MV-4-11 (cell line): ENCODE data around the gene ERCC6L.
A peak's percentile ranks its signal among the peaks of the same experiment; 100 is the strongest.

Experiments used
- DNase-seq: peaks from one replicate; lab custom pipeline; 2025; lab: John Stamatoyannopoulos, UW

Gene ERCC6L, protein sequence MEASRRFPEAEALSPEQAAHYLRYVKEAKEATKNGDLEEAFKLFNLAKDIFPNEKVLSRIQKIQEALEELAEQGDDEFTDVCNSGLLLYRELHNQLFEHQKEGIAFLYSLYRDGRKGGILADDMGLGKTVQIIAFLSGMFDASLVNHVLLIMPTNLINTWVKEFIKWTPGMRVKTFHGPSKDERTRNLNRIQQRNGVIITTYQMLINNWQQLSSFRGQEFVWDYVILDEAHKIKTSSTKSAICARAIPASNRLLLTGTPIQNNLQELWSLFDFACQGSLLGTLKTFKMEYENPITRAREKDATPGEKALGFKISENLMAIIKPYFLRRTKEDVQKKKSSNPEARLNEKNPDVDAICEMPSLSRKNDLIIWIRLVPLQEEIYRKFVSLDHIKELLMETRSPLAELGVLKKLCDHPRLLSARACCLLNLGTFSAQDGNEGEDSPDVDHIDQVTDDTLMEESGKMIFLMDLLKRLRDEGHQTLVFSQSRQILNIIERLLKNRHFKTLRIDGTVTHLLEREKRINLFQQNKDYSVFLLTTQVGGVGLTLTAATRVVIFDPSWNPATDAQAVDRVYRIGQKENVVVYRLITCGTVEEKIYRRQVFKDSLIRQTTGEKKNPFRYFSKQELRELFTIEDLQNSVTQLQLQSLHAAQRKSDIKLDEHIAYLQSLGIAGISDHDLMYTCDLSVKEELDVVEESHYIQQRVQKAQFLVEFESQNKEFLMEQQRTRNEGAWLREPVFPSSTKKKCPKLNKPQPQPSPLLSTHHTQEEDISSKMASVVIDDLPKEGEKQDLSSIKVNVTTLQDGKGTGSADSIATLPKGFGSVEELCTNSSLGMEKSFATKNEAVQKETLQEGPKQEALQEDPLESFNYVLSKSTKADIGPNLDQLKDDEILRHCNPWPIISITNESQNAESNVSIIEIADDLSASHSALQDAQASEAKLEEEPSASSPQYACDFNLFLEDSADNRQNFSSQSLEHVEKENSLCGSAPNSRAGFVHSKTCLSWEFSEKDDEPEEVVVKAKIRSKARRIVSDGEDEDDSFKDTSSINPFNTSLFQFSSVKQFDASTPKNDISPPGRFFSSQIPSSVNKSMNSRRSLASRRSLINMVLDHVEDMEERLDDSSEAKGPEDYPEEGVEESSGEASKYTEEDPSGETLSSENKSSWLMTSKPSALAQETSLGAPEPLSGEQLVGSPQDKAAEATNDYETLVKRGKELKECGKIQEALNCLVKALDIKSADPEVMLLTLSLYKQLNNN

DNA sequence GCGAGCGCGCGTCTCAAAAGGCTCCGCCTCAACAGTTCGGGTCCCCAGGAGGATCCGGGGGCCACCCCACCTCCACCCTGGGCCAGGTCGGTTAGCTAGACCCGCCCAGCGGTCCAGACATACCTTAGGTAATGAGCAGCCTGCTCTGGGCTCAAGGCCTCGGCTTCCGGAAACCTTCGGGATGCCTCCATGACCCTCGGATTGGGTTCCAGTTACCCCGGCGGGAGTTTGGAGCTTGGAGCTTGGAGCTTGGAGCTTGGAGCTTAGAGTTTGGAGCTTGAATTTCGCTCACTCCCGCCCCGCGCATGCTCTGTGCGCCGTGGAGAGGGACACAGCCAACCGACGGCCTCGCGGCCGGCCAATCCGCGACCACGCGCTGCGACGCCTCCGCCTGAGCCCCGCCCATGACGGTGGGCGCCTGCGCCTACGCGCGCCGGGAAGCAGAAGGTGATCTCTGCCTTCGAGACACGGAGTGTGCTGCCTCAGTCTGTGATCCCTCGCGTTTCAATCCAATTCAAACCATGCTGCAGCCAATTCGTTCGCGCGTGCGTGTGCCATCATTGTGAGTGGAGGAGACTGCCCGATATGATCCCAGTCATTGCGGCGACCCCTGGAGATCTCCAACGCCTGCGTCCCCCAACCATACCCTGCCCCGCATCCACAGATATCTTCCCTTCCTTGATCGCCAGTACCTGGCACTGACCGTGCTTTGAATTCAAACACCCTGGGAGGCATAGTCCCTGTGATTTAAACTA is at the start of gene ERCC6L:
Gene ERCC6L, minus strand, starts transcription at position 307 of the 755 bp plus-strand sequence. Its CDS starts 116 bp downstream, at position 191.
- DNase-seq: peak; percentile 67

DNA sequence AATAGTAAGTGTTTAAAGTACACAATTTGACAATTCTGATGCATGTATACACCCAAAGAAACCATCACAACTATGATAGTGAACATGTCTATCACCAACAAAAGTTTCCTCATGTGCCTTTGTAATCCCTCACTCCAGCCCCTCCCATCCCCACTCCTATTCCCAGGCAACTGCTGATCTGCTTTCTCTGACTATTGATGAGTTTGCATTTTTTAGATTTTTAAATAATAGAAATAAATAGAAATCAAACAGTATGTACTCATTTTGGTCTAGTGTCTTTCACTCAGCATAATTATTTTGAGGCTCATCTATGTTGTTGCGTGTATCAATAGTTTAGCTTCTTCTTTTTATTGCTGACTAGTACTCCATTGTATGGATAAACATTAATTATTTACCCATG is 43.5 kb upstream of the ERCC6L start:
- no peak for DNase-seq

DNA sequence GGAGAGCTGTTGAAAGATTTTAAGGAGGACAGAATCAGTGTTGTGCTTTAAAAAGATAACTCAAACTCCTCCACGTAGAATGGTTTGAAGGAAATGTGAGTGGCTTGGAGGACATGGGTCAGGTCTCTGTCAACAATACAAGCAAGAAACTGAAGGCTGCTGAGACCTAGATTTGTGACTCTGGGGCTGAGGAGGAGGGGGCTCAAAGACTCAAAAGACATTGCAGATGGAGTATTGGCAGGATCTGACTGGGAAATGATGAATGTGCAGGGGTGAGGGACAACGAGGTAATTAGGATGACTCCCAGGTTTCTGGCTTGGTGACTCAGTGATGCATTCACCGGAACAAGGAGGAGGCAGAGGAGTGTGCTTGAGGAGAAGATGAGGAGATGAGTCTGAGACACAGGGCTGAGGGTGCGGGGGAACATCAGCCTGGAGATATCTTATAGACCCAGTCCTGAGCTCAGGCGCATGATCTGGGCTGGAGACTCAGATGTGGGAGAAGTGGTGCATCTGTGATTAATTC is 41.6 kb upstream of the ERCC6L start:
- DNase-seq: no peak

DNA sequence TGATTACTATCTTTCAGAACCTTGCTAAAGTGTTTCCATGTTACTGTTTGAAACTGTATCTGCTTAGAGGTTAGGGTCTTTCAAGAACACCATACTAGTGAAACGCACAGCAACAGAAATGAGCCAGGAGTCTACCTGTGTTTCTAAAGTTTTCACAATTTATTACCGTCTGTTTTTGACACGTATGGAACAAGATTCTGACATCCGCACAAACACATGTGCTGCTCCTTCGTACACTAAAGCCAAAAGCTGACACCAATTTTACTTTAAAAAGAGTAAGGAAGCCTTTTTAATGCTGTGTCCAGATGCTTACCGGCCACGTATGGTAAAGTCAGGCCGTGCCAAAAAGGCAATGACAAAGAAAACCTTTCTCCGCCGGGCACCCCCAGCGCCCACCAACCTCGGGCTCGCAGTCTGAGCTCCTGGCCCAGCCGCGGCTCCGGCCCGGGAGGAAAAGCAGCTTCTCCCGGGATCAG is 37.7 kb upstream of the ERCC6L start:
- no peak for DNase-seq

DNA sequence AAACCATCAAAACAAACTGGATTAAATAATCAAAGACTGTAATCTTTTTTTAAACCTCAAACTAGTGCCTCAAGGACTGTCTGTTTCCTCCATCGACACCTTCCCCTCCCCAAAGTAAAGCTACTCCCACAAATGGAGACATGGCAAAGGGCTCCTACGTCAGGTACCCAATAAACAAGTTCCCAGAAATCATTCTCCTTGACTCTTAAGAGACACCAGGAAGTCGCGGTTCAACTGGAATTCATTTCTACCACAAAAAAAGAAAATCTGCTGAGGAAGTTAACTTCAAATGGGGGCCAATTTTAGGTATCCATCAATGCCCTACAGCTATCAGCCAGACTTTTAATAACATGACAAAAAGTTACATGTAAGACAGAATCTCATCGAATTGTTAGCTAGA is 35.7 kb upstream of the ERCC6L start:
- DNase-seq: no peak

DNA sequence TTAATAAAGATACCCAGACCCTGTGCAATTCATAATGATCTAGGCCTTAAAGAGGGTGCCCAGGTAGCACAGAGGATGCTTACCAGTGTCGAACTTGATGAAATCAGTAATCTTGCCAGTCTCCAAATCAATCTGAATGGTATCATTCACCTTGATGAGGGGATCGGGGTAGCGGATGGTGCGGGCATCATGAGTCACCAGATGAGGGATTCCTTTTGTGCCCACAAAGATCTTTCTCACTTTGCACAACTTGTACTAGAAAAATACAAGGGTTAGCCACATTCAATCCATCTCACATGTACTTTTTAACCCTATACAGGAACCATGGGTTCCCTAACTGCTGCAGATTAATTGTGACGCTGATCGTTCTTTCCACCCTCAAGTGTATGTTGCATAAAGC is 34.9 kb upstream of the ERCC6L start:
- DNase-seq: no peak

DNA sequence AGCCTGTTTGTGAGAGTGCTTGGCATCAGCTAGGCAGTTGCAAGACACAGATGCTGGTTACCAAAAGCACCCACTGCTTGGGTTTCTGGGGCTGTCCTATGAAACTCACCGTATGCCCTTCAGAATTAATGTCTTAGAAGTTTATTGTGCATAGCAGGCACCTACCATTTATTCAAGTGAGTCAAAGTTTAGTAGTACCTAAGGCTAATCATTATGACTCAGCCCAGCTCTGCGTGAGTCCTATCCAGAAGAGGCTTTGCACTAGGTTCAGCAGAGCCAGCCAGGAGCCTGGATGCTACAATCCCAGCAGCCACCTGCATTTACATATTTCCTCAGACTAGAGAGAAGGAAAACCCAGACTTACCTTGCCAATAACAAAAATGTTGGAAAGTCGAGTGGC is 34.0 kb upstream of the ERCC6L start:
- DNase-seq: no peak

DNA sequence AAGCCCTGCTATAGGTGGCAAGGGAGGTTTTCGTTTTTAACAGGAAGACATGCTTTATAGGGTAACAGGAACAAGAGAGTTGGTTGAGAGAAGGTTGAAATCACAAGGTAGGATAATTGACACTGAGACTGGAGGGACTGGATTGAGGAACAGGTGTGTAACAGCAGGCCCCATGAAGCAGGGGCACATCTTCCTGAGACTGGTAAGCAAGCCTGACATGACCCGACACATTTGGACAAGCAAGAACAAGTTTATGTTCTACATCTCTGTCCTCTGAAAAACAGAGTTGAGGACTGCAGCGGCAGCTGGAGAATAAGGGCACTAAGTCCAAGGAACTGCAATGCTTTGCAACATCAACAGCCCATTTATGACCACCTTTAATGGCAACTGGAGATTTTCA is 33.0 kb upstream of the ERCC6L start:
- DNase-seq: no peak

DNA sequence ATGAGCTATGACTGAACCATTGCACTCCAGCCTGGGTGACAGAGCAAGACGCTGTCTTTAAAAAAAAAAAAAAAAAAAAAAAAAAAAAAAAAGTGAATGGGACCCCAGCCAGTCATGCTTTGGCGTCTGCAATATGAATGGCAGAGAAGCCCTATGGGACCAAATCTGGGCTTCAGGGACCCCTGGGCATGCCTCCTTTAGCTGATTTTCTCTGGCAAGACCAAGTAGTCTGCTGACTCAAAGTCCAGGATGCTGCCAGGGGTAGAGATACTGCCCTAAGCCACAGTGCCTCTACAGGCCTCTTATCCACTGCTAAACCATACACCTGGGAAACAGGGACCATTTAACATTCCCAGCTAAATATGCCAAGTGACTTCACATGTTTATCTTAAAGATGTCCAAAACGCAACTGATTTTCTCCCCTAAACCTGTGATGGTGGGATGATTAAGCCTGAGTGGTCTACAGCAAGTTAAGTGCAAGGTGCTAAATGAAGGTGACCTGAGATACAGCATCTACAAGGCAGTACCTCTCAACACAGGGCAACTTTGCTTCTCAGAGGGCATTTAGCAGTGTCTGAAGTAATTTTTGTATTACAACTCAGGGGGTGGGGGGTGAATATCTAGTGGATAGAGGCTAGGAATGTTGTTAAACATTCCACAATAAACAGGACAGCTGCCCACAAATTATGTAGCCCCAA is 32.4 kb upstream of the ERCC6L start:
- DNase-seq: no peak

DNA sequence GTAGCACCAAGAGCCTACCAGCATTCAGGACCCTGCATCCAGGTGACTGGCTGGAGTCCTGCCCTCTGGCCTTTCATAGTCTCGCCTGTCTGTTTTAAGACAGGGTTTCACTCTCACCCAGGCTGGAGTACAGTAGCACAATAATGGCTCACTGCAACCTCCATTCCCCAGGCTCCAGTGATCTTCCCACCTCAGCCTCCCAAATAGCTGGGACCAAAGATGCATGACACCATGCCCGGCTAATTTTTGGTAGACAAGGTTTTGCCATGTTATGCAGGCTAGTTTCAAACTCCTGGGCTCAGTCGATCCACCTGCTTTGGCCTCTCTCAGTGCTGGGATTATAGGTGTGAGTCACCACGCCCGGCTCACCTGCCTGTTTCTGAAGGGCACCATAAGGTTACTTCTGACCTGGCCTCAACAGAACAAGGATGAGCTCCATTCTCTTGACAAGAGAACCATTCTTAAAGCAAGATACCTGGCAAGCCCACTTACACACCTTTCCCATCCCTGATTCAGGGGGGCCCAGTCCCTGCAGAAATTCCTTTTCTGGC is 31.6 kb upstream of the ERCC6L start:
- no peak for DNase-seq

DNA sequence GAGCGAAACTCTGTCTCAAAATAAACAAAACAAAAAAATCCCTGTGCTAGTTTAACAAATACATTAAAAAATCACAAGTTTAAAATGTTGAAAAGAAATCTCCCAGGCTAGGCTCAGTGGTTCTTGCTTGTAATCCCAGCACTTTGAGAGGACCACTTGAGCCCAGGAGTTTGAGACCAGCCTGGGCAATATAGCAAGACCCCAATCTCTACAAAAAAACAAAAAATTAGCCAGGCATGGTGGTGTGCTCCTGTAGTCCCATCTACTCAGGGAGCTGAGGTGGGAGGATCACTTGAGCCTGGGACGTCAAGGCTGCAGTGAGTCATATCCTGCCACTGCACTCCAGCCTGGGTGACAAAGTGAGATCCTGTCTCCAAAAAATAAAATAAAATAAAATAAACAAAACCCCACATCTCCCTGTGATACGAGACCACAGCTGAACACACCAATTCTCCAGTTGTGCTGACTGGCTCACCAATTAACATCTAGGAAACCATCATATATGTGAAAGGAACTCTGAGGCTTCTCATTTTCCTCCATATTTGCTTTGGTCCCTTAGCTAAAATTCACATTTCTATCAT is 30.9 kb upstream of the ERCC6L start:
- no peak for DNase-seq

DNA sequence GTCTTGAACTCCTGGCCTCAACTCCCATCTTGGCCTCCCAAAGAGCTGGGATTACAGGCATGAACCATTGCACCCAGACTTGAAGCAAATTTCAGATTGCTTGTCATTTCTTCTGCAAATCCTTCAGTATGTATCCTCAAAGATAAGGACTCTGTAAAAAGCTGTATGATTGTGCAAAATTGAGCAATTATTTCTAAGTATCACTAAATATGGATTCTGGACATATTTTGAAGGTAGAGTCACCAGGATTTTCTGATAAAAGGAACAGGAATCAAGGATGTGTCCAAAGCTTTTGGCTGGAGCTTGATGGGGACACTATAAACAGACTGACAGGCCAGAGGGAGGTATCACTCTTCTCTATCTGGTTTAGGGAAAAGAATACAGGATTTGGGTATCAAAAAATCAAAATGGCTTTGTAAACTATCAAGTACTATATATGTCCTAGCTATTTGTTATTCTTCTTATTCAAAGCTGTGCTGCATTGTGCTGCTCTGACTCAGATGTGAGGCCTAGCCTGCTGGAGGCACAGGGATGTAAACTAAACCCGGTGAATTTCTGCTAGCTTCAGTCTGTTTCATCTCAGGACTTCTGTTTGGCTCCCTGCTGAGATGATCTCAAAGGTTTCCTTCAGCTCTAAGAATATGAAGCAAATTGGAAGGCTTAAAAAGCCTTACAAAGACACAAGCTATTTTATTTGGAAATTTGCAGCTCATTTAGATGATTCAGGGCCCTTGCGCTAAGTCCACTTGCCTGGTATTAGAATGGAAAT is 30.0 kb upstream of the ERCC6L start:
- DNase-seq: no peak

DNA sequence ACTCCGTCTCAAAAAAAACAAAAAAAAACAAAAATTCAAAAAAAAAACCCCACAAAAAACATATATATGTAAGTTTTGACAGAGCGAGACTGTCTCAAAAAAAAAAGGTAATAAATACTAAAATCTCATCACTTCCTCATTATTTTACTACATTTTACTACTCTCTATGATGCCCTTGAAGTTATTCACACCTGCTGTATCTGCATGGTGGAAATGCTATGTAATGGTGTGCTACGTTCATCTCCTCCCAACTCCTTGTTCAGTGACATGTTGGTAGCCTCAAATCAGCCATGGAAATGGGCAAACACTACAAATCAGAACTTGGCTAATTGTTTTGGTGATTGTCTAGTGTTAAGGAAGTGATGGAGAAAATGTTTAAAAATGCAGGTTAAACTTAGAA is 26.4 kb upstream of the ERCC6L start:
- no peak for DNase-seq

DNA sequence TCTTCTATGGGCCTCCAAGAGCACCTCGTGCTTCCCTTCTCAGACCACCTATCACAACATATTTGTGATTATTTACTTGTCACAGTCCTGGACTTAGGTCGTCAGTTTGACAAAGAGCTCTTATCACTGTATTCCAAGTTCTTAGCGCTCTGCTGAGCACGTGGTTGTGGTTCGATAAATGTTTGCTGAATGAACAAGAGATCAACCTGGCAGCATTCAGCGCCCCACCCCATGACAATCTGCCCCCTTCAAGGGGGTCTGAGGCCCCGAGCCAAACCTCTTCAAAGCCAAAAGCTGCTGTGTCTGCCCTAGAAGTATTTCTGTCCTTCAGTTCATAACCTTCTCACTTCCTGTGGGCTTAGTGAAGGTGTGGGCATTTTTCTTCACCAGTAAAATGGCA is 23.2 kb upstream of the ERCC6L start:
- DNase-seq: no peak

DNA sequence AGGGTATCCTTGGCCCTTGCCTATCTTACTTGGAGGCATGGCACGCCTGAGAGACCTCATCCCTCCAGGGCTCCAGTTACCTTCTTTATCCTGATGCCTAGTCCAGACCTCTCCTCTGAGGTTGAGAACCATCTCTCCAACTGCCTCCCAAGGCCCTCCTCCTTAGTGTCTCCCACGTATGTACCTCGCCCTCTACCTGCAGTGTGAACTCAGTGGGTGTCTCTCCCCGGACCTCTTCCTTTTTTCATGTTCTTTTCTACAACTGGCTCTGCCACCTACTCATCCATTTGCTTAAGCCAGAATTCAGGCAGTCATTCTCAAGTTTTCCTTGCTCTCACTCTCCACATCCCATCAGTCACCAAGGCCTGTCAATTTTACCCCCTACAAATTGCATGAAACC is 21.6 kb upstream of the ERCC6L start:
- no peak for DNase-seq

DNA sequence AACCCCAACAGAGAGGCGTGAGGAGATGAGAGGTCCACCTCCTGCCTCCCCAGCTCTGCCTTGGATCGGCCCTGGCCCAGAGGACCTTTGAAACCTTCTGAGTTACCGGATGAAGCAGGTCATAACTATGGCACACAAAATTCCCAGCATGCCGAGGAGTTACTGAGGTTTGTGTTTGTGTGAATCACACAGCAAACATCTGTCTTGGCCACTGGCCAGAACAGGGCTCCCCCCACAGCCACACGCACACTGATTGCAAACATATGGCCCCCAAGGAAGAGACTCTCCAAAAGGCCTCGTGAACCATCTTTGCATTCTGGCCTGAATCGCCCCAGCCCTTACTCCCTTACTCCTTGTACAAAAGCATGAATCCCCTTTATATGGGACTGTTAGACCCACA is 19.3 kb upstream of the ERCC6L start:
- no peak for DNase-seq

DNA sequence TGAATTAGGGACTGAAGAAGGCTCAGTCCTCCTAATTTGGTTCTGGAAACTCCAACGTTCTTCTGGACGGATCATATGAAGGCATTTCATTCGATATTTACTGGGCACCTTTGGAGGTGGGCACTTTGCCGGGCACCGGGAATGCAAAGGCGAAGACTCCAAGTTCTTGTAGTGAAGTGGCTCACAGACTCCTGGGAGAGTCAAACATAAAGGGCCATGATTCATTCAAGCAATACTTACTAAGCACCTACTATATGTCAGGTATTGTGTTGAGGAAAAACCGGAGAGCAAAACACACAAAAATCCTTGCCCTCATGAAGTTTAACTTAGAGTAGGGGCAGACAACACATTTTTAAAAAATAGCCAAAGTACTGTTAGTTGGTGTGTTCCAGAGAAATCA is 17.0 kb upstream of the ERCC6L start:
- no peak for DNase-seq

DNA sequence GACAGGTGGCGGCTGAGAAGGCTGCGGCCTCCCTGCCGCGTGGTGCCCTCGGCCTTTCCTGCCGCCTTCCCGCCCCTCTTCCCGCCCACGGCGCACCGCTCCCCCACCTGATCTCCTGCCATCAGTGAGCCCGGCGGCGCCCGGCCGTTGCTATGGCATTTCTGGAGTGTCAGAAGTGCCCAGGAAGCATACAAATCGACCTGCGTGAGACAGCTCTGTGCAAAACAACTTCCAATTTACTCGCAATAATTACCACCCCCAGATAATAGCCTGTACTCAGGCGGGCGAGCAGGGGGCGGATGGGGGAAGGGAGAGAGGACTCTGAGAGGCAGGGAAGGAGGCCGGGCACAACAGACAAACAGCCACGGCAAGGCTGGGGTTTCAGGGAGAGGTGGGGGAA is 16.6 kb upstream of the ERCC6L start:
- no peak for DNase-seq

DNA sequence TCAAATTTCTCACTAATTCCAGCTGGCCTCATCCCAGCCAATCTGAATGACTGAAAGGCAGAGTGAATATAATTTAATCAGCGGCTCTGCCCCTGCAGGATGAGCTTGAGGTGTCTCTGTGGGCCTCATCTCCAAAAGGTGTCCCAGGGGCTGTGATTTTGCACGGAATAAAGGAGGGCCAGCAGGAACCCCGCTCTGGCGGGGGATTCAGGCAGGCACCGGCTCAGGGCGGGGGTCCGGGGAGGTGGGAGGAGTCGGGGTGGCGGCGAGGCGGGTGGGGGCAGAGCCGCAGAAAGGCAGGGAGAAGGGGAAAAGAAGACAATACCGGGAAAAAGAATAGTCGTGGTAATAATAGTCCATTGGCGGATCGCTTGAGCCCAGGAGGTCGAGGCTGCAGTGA is 16.0 kb upstream of the ERCC6L start:
- no peak for DNase-seq
